CD4-positive, CD25-positive, alpha-beta regulatory T cell (primary cell): Measurements from ENCODE around the gene KRT76. TPM values are rescaled to one million over a fixed set of nuclear protein-coding genes. Genes with fewer than 3 reads are reported as not detected.
"Not testable (repeated sequence)": the region's sequence is repeated elsewhere in the genome, so short reads cannot be mapped to it uniquely, and the experiment has no call there.

Source experiments
- ATAC-seq, 2 donors: fragments of 150-1000 bp; cut with Tn5 transposase; one replicate each; pipeline ENCODE4 v1.10.0; 2021; ENCODE audit warnings: low read depth in 2 of 2, moderate number of reproducible peaks in 2 of 2, moderate library complexity in 1 of 2
- DNase-seq, 3 donors: peaks; one replicate each; pipeline versions ENCODE4 v3.0.0 to v3.0.0-alpha.2; 2012 to 2022; ENCODE audit warnings: mixed read lengths in 1 of 3
- H3K27ac ChIP-seq: one replicate; pipeline ENCODE4 v1.7.0; 2013; ENCODE audit warnings: mild to moderate bottlenecking, low read length; ENCODE audit not compliant: insufficient read depth, poor library complexity, severe bottlenecking
- H3K27me3 ChIP-seq: one replicate; pipeline ENCODE4 v1.7.0; 2013; ENCODE audit warnings: low read length; ENCODE audit not compliant: control insufficient read depth, insufficient read depth
- H3K36me3 ChIP-seq: one replicate; pipeline ENCODE4 v1.7.0; 2013; ENCODE audit warnings: mild to moderate bottlenecking, low read length, moderate library complexity; ENCODE audit not compliant: control insufficient read depth, insufficient read depth
- H3K4me1 ChIP-seq: 2 replicates; pipeline ENCODE4 v1.7.0; 2013; ENCODE audit warnings: mild to moderate bottlenecking, low read length; ENCODE audit not compliant: insufficient read depth, control insufficient read depth, poor library complexity, severe bottlenecking
- H3K4me3 ChIP-seq: one replicate; pipeline ENCODE4 v1.7.0; 2013; ENCODE audit warnings: low read depth, mild to moderate bottlenecking, low read length, moderate library complexity
- H3K9me3 ChIP-seq, 2 experiments: 1 replicate in 1 of 2; 2 replicates in 1 of 2; pipeline ENCODE4 v1.7.0; 2013; ENCODE audit warnings: low read length in 2 of 2, mild to moderate bottlenecking in 1 of 2, moderate library complexity in 1 of 2; ENCODE audit not compliant: control insufficient read depth in 2 of 2
- H3K27ac Mint-ChIP-seq, 3 donors: one replicate each; pipeline ENCODE4 v1.8.0; 2020 to 2022; ENCODE audit warnings: mild to moderate bottlenecking in 3 of 3, mixed read lengths in 3 of 3, moderate library complexity in 2 of 3
- H3K27me3 Mint-ChIP-seq: one replicate; pipeline ENCODE4 v1.8.0; 2022; ENCODE audit warnings: mild to moderate bottlenecking, mixed read lengths
- H3K36me3 Mint-ChIP-seq: one replicate; pipeline ENCODE4 v1.8.0; 2020; ENCODE audit warnings: mixed read lengths
- H3K4me1 Mint-ChIP-seq, 4 donors: one replicate each; pipeline ENCODE4 v1.8.0; 2020 to 2022; ENCODE audit warnings: mixed read lengths in 4 of 4, mild to moderate bottlenecking in 1 of 4
- H3K4me3 Mint-ChIP-seq, 4 donors: one replicate each; pipeline ENCODE4 v1.8.0; 2020 to 2022; ENCODE audit warnings: mild to moderate bottlenecking in 4 of 4, mixed read lengths in 4 of 4, moderate library complexity in 3 of 4
- H3K9me3 Mint-ChIP-seq, 7 donors: one replicate each; pipeline ENCODE4 v1.8.0; 2020 to 2022; ENCODE audit warnings: mixed read lengths in 7 of 7, mild to moderate bottlenecking in 3 of 7, moderate library complexity in 2 of 7
- polyA plus RNA-seq, 4 donors: library from polyadenylated mRNA; unstranded; fragments of 300-500 nt; fragmentation: Illumina TruSeq; gene quantifications; one replicate each; pipeline ENCODE4 v1.2.3, GENCODE V29; 2021
- total RNA-seq: library from RNA; stranded (reverse); gene quantifications from one replicate; pipeline ENCODE4 v1.2.3, GENCODE V29; 2022

Gene KRT76
- total and polyA plus RNA-seq, 5 donors from 2014 or later: not detected

GRCh38 chr12:52797529-52797894 is 20.4 kb upstream of the KRT76 start:
- Histone ChIP-seq H3K4me1 (no peaks in the 10 kb centered on the region), H3K27ac (no peak overlapping the region), H3K4me3 (no peak overlapping the region), H3K36me3 (no peaks in the 10 kb centered on the region), H3K9me3 (no peaks in the 10 kb centered on the region), H3K27me3 (no peaks in the 10 kb centered on the region)
- H3K36me3 Mint-ChIP-seq: no peaks in the 10 kb centered on the region
- ATAC-seq (no peak), DNase-seq (no peak)
- peaks cover 4% of the 10 kb centered on the region for H3K27me3 Mint-ChIP-seq
- no peaks in the 10 kb centered on the region for H3K4me1 Mint-ChIP-seq
- H3K9me3 Mint-ChIP-seq: peaks cover 0 to 2% (median 0%) of the 10 kb centered on the region in 7 donors
- H3K4me3 Mint-ChIP-seq: no peak overlapping the region
- no peak overlapping the region for H3K27ac Mint-ChIP-seq

- Mint-ChIP-seq H3K36me3 (no peaks in the 10 kb centered on the region), H3K4me3 (no peak overlapping the region), H3K4me1 (no peaks in the 10 kb centered on the region), H3K9me3 (peaks cover 0 to 2% (median 0%) of the 10 kb centered on the region in 7 donors), H3K27me3 (peaks cover 4% of the 10 kb centered on the region), H3K27ac (no peak overlapping the region)
- no peaks in the 10 kb centered on the region for H3K4me1 ChIP-seq
- ATAC-seq: no peak
- no peak overlapping the region for H3K4me3 ChIP-seq
- no peaks in the 10 kb centered on the region for H3K27me3 ChIP-seq
- no peak for DNase-seq
- H3K27ac ChIP-seq: no peak overlapping the region
- no peaks in the 10 kb centered on the region for H3K9me3 ChIP-seq
- no peaks in the 10 kb centered on the region for H3K36me3 ChIP-seq
These were observed 19.8 kb upstream of the KRT76 start for GRCh38 chr12:52796839-52797528.

- peaks cover 0 to 2% (median 0%) of the 10 kb centered on the region in 7 donors for H3K9me3 Mint-ChIP-seq
- Histone ChIP-seq H3K27me3 (no peaks in the 10 kb centered on the region), H3K27ac (no peak overlapping the region), H3K9me3 (no peaks in the 10 kb centered on the region), H3K4me3 (no peak overlapping the region), H3K36me3 (no peaks in the 10 kb centered on the region), H3K4me1 (no peaks in the 10 kb centered on the region)
- H3K27me3 Mint-ChIP-seq: peaks cover 4% of the 10 kb centered on the region
- no peak overlapping the region for H3K27ac Mint-ChIP-seq
- no peak for ATAC-seq
- no peaks in the 10 kb centered on the region for H3K4me1 Mint-ChIP-seq
- no peak overlapping the region for H3K4me3 Mint-ChIP-seq
- no peak for DNase-seq
- H3K36me3 Mint-ChIP-seq: no peaks in the 10 kb centered on the region
These were observed 19.3 kb upstream of the KRT76 start for GRCh38 chr12:52796429-52796794.

GRCh38 chr12:52795694-52796428 is 18.7 kb upstream of the KRT76 start, which contains the start of gene KRT3:
Gene KRT3 (minus strand): TSS chr12:52796117. CDS start chr12:52796042, 75 bp downstream.
- Histone ChIP-seq H3K9me3 (no peaks in the 10 kb centered on the region), H3K4me3 (no peak within 1 kb of the TSS), H3K27ac (no peak within 1 kb of the TSS), H3K4me1 (no peaks in the 10 kb centered on the region), H3K36me3 (no peaks in the 10 kb centered on the region), H3K27me3 (no peaks in the 10 kb centered on the region)
- ATAC-seq (no peak), DNase-seq (no peak)
- Mint-ChIP-seq H3K27me3 (peaks cover 3% of the 10 kb centered on the region), H3K36me3 (no peaks in the 10 kb centered on the region), H3K4me1 (no peaks in the 10 kb centered on the region), H3K9me3 (peaks cover 0 to 2% (median 0%) of the 10 kb centered on the region in 7 donors), H3K27ac (no peak within 1 kb of the TSS), H3K4me3 (no peak within 1 kb of the TSS)

- not testable (repeated sequence) for DNase-seq, H3K27ac Mint-ChIP-seq, H3K27me3 ChIP-seq, H3K27ac ChIP-seq, H3K4me3 Mint-ChIP-seq, H3K36me3 Mint-ChIP-seq, H3K9me3 Mint-ChIP-seq, ATAC-seq, H3K4me3 ChIP-seq, H3K9me3 ChIP-seq, H3K36me3 ChIP-seq, H3K4me1 ChIP-seq, H3K27me3 Mint-ChIP-seq, H3K4me1 Mint-ChIP-seq
These were observed 18.2 kb upstream of the KRT76 start for GRCh38 chr12:52795332-52795674.

- H3K9me3 Mint-ChIP-seq: peaks cover 0 to 2% (median 0%) of the 10 kb centered on the region in 7 donors
- no peaks in the 10 kb centered on the region for H3K36me3 ChIP-seq
- H3K27ac Mint-ChIP-seq: no peak overlapping the region
- peaks cover 5% of the 10 kb centered on the region for H3K27me3 Mint-ChIP-seq
- no peaks in the 10 kb centered on the region for H3K36me3 Mint-ChIP-seq
- H3K4me1 ChIP-seq: no peaks in the 10 kb centered on the region
- H3K9me3 ChIP-seq: no peaks in the 10 kb centered on the region
- no peak for DNase-seq
- H3K4me3 Mint-ChIP-seq: no peak overlapping the region
- no peak for ATAC-seq
- no peak overlapping the region for H3K4me3 ChIP-seq
- peaks cover 0 to 1% (median 0%) of the 10 kb centered on the region in 4 donors for H3K4me1 Mint-ChIP-seq
- H3K27ac ChIP-seq: no peak overlapping the region
- H3K27me3 ChIP-seq: no peaks in the 10 kb centered on the region
These were observed 17.6 kb upstream of the KRT76 start for GRCh38 chr12:52794479-52795331.

- no peak for DNase-seq
- Mint-ChIP-seq H3K27ac (no peak overlapping the region), H3K36me3 (no peaks in the 10 kb centered on the region), H3K4me3 (no peak overlapping the region), H3K4me1 (peaks cover 0 to 10% (median 0%) of the 10 kb centered on the region in 4 donors), H3K27me3 (peaks cover 21% of the 10 kb centered on the region), H3K9me3 (no peaks in the 10 kb centered on the region)
- no peaks in the 10 kb centered on the region for H3K27me3 ChIP-seq
- no peak for ATAC-seq
- H3K36me3 ChIP-seq: no peaks in the 10 kb centered on the region
- no peak overlapping the region for H3K4me3 ChIP-seq
- no peak overlapping the region for H3K27ac ChIP-seq
- no peaks in the 10 kb centered on the region for H3K4me1 ChIP-seq
- H3K9me3 ChIP-seq: no peaks in the 10 kb centered on the region
These were observed 15.3 kb upstream of the KRT76 start for GRCh38 chr12:52792185-52793029.
